Ascending aorta (tissue), 2 donors: ENCODE results near the gene PTPRE. TPM values are rescaled to one million over a fixed set of nuclear protein-coding genes. Genes with fewer than 3 reads are reported as not detected.

ENCODE experiments used
- DNase-seq, 2 donors: peaks; one replicate each; pipeline ENCODE4 v3.0.0-alpha.2; 2019; ENCODE audit warnings: low spot score in 2 of 2
- H3K27ac ChIP-seq, 2 donors: fragments of 200-600 bp; sonication (generic); one replicate each; pipeline ENCODE4 v1.5.1; 2016 to 2017; ENCODE audit warnings: mild to moderate bottlenecking in 1 of 2
- H3K27me3 ChIP-seq: fragments of 200-600 bp; sonication (generic); one replicate; pipeline ENCODE4 v1.5.1; 2017
- H3K36me3 ChIP-seq, 2 donors: fragments of 200-600 bp; sonication (generic); one replicate each; pipeline ENCODE4 v1.5.1; 2016
- H3K4me1 ChIP-seq, 2 donors: fragments of 200-600 bp; sonication (generic); one replicate each; pipeline ENCODE4 v1.5.1; 2016 to 2017; ENCODE audit warnings: mild to moderate bottlenecking in 1 of 2
- H3K4me3 ChIP-seq, 2 donors: fragments of 200-600 bp; sonication (generic); one replicate each; pipeline ENCODE4 v1.5.1; 2016 to 2017; ENCODE audit warnings: mild to moderate bottlenecking in 1 of 2
- H3K9me3 ChIP-seq, 2 donors: fragments of 200-600 bp; sonication (generic); one replicate each; pipeline ENCODE4 v1.5.1; 2016
- intact Hi-C: fragments of 100-400 bp; cut with DNase I; formaldehyde crosslinking; loops from one replicate; pipeline ENCODE4 v1.15.1; 2023
- total RNA-seq: library from RNA; depleted of rRNA; stranded (reverse); fragments of >200 nt; gene quantifications from one replicate; pipeline ENCODE4 v1.1.0, GENCODE V29; 2016
- TF ChIP-seq, protein P1 (sequence below), 3 experiments: fragments of 200-600 bp in 2 of 3; fragments of 450-650 bp in 1 of 3; sonication (generic) in 2 of 3; IDR thresholded peaks; one replicate each; pipeline ENCODE4 v1.5.1; 2016 to 2019; ENCODE audit warnings: antibody characterized with exemption in 3 of 3, mild to moderate bottlenecking in 1 of 3, moderate library complexity in 1 of 3

The PTPRE gene
- total RNA-seq, 1 donor from 2014 or later: 14.5 TPM

GRCh38 chr10:128043259-128044045 lies 136.5 kb downstream of the PTPRE start:
- Histone ChIP-seq H3K27ac (no peak overlapping the region), H3K27me3 (no peaks in the 10 kb centered on the region), H3K4me1 (peaks cover 3 to 10% of the 10 kb centered on the region in 2 donors), H3K4me3 (no peak overlapping the region), H3K9me3 (no peaks in the 10 kb centered on the region), H3K36me3 (no peaks in the 10 kb centered on the region)
- TF ChIP-seq, protein P1, sequence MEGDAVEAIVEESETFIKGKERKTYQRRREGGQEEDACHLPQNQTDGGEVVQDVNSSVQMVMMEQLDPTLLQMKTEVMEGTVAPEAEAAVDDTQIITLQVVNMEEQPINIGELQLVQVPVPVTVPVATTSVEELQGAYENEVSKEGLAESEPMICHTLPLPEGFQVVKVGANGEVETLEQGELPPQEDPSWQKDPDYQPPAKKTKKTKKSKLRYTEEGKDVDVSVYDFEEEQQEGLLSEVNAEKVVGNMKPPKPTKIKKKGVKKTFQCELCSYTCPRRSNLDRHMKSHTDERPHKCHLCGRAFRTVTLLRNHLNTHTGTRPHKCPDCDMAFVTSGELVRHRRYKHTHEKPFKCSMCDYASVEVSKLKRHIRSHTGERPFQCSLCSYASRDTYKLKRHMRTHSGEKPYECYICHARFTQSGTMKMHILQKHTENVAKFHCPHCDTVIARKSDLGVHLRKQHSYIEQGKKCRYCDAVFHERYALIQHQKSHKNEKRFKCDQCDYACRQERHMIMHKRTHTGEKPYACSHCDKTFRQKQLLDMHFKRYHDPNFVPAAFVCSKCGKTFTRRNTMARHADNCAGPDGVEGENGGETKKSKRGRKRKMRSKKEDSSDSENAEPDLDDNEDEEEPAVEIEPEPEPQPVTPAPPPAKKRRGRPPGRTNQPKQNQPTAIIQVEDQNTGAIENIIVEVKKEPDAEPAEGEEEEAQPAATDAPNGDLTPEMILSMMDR (IDR thresholded peaks at IDR 0.05): no peak
- intact Hi-C loops: no loop called here
- DNase-seq: no peak

DNA sequence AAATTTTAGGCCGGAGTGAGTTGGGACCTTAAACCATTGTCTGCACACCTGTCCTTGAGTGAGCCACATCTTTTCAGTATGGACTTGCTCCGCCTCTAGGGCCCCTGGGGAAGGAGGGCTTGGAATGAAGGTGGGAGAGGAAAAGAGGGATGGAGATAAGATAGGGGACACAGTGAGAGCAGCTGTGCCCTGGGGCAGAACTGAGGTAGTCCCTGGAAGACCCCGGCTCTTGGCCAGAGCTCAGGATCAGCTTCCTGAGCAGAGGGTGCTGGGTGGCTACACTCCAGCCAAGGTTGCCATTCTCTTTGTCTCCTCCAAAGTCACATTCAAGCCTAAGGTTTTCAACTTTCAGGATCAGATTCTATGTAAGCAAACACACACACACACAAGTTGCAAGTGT lies 137.3 kb downstream of the PTPRE start:
- DNase-seq: no peak
- H3K9me3 ChIP-seq: no peaks in the 10 kb centered on the region
- TF ChIP-seq, protein P1 (IDR thresholded peaks at IDR 0.05): no peak

GRCh38 chr10:128044961-128045832 lies 138.3 kb downstream of the PTPRE start:
- Histone ChIP-seq H3K36me3 (no peaks in the 10 kb centered on the region), H3K27ac (no peak overlapping the region), H3K9me3 (no peaks in the 10 kb centered on the region), H3K27me3 (no peaks in the 10 kb centered on the region), H3K4me3 (no peak overlapping the region), H3K4me1 (peaks cover 3 to 10% of the 10 kb centered on the region in 2 donors)
- TF ChIP-seq, protein P1 (IDR thresholded peaks at IDR 0.05): no peak
- intact Hi-C loops: no loop called here
- DNase-seq: no peak

More for the DNA sequence above, 137.3 kb downstream of the PTPRE start:
- no peaks in the 10 kb centered on the region for H3K27me3 ChIP-seq
- peaks cover 3 to 10% of the 10 kb centered on the region in 2 donors for H3K4me1 ChIP-seq
- no peak overlapping the region for H3K27ac ChIP-seq
- H3K36me3 ChIP-seq: no peaks in the 10 kb centered on the region
- H3K4me3 ChIP-seq: no peak overlapping the region
- intact Hi-C loops: no loop called here

DNA sequence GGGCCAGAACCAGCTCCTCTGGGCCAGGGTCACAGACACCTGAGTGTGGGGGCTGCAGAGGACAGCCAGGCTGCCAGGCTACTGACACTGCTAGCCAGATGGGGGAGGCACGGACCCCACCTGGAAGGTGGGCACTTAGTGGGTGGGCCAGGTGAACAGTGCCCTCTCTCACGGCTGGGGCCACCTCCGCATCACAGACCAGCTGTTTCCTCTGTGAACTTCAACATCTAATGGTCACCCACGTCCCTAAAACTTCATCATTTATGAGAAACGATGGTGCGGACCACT lies 138.9 kb downstream of the PTPRE start:
- intact Hi-C loops: no loop called here
- no peak for DNase-seq
- H3K27me3 ChIP-seq: no peaks in the 10 kb centered on the region
- H3K4me1 ChIP-seq: peaks cover 3 to 10% of the 10 kb centered on the region in 2 donors
- H3K36me3 ChIP-seq: no peaks in the 10 kb centered on the region
- H3K4me3 ChIP-seq: no peak overlapping the region
- TF ChIP-seq, protein P1 (IDR thresholded peaks at IDR 0.05): no peak
- H3K9me3 ChIP-seq: no peaks in the 10 kb centered on the region
- H3K27ac ChIP-seq: no peak overlapping the region

DNA sequence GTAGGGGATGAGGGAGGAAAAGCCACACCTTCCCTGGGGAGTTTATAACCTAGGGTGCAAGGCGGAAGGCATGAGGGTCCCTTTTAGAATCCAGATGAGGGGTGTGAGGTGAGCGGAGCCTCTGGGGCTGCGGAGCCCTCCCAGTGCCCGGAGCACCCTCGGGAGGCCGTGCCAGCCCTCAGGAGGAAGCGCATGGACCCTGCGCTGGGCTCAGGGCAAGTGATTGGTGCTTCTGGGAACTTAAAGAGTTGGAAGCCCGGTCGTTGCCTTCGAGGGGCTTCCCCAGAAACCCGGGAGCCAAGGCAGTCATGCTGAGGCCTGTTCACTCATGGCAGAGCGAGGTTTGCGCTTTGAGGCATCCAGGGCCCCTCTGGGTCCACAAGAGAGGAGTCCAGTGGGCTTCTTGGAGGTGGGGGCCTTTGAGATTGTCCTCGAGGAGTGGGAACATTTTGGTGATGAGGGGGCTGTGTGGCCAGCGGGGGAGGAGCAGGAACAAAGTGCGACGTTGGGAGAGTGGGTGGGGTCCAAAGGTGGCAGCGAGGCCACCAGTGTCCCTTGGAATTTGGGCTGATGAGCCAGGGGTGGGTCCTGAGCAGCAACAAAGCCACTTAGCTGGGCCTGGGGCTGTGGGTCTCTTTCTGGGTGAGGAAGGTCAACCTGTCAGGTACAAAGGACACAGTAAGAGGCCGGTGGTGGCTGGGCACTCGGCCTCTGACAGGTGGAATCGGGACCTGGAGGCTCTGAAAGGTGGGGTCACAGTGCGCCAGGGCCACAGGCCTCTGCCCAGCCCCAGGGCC lies 139.5 kb downstream of the PTPRE start:
- no peaks in the 10 kb centered on the region for H3K27me3 ChIP-seq
- TF ChIP-seq, protein P1 (IDR thresholded peaks at IDR 0.05): no peak
- peak overlapping the region; percentile 71 for H3K27ac ChIP-seq
- no peak for DNase-seq
- H3K4me3 ChIP-seq: no peak overlapping the region
- H3K36me3 ChIP-seq: no peaks in the 10 kb centered on the region
- no peaks in the 10 kb centered on the region for H3K9me3 ChIP-seq
- intact Hi-C loops: no loop called here
- H3K4me1 ChIP-seq: peaks cover 3 to 10% of the 10 kb centered on the region in 2 donors
